Esophagus muscularis mucosa (tissue), 4 donors: ENCODE measurements around the gene NAV3. TPM values are rescaled to one million over a fixed set of nuclear protein-coding genes. Genes with fewer than 3 reads are reported as not detected.

Source experiments
- DNase-seq: peaks from one replicate; pipeline ENCODE4 v3.0.0-alpha.2; 2017; ENCODE audit errors: extremely low spot score
- H3K27ac ChIP-seq, 4 donors: fragments of 200-600 bp; sonication (generic); replicated peaks in 1 of 4; 1 replicate in 3 of 4; 2 replicates in 1 of 4; pipeline ENCODE4 v1.5.1; 2016 to 2019; ENCODE audit warnings: mild to moderate bottlenecking in 1 of 4
- H3K27me3 ChIP-seq, 4 donors: fragments of 200-600 bp; sonication (generic); one replicate each; pipeline versions ENCODE4 v1.5.1 to v1.6.0; 2016 to 2019
- H3K36me3 ChIP-seq, 4 donors: fragments of 200-600 bp; sonication (generic); one replicate each; pipeline ENCODE4 v1.5.1; 2016 to 2019
- H3K4me1 ChIP-seq, 4 donors: fragments of 200-600 bp; sonication (generic); one replicate each; pipeline ENCODE4 v1.5.1; 2016 to 2019
- H3K4me3 ChIP-seq, 4 donors: fragments of 200-600 bp; sonication (generic); 1 replicate in 2 of 4; 2 replicates in 2 of 4; pipeline ENCODE4 v1.5.1; 2016 to 2019; ENCODE audit warnings: mild to moderate bottlenecking in 4 of 4, moderate library complexity in 1 of 4
- H3K9me3 ChIP-seq, 4 donors: fragments of 200-600 bp; sonication (generic); 1 replicate in 3 of 4; 2 replicates in 1 of 4; pipeline ENCODE4 v1.5.1; 2016 to 2019
- CTCF ChIP-seq, 3 experiments: fragments of 200-600 bp in 2 of 3; fragments of 450-650 bp in 1 of 3; sonication (generic) in 2 of 3; IDR thresholded peaks; one replicate each; pipeline ENCODE4 v1.5.1; 2017 to 2019; ENCODE audit warnings: antibody characterized with exemption in 3 of 3, mild to moderate bottlenecking in 2 of 3, moderate library complexity in 1 of 3
- EP300 ChIP-seq: sonication (generic); formaldehyde crosslinking; IDR thresholded peaks from one replicate; pipeline ENCODE4 v1.6.1; 2017; ENCODE audit warnings: antibody characterized with exemption
- POLR2A ChIP-seq: fragments of 450-650 bp; IDR thresholded peaks from one replicate; pipeline ENCODE4 v1.6.1; 2017; ENCODE audit warnings: antibody characterized with exemption, moderate library complexity, mild to moderate bottlenecking, low read depth
- POLR2AphosphoS5 ChIP-seq, 2 donors: sonication (generic); formaldehyde crosslinking; IDR thresholded peaks; one replicate each; pipeline ENCODE4 v1.6.1; 2017; ENCODE audit warnings: antibody characterized with exemption in 2 of 2
- WGBS: methylation state at CpG from one replicate; pipeline ENCODE4 v1.1.5; 2018; 5-methylcytosine and 5-hydroxymethylcytosine counted together
- intact Hi-C: fragments of 100-400 bp; cut with DNase I; formaldehyde crosslinking; loops from one replicate; pipeline ENCODE4 v1.15.1; 2023
- total RNA-seq, 4 donors: library from RNA; depleted of rRNA; stranded (reverse); fragments of >200 nt; gene quantifications; one replicate each; pipeline versions ENCODE4 v1.1.0 to v1.2.1, GENCODE V29; 2016

NAV3 gene
- total RNA-seq, 4 donors from 2014 or later = 4.3 to 9.6 (median 5.4) TPM

- no peaks in the 10 kb centered on the region for H3K4me1 ChIP-seq
- no peaks in the 10 kb centered on the region for H3K9me3 ChIP-seq
- no peaks in the 10 kb centered on the region for H3K27me3 ChIP-seq
- no peaks in the 10 kb centered on the region for H3K36me3 ChIP-seq
- DNase-seq = no peak
- no peak for TF ChIP-seq EP300
- TF ChIP-seq POLR2A = no peak
- TF ChIP-seq POLR2AphosphoS5 (IDR thresholded peaks at IDR 0.05) = no peak
- TF ChIP-seq CTCF (IDR thresholded peaks at IDR 0.05) = no peak
- intact Hi-C loops = no loop called here
- no peak overlapping the region for H3K4me3 ChIP-seq
- no peak overlapping the region for H3K27ac ChIP-seq
- 27% methylated on average over 2 of the region's 2 CpGs for WGBS
Observed at GRCh38 chr12:77817276-77817675, 13.4 kb upstream of the NAV3 start.

- H3K9me3 ChIP-seq = no peaks in the 10 kb centered on the region
- no peak for DNase-seq
- intact Hi-C loops = no loop called here
- WGBS = 86% methylated on average over 4 of the region's 4 CpGs
- H3K27me3 ChIP-seq = no peaks in the 10 kb centered on the region
- no peak overlapping the region for H3K4me3 ChIP-seq
- TF ChIP-seq EP300 (no peak), CTCF (IDR thresholded peaks at IDR 0.05) (no peak), POLR2AphosphoS5 (IDR thresholded peaks at IDR 0.05) (no peak), POLR2A (no peak)
- no peaks in the 10 kb centered on the region for H3K36me3 ChIP-seq
- no peaks in the 10 kb centered on the region for H3K4me1 ChIP-seq
- H3K27ac ChIP-seq = no peak overlapping the region
Observed at GRCh38 chr12:77818351-77818750, 12.3 kb upstream of the NAV3 start.

GRCh38 chr12:77821699-77822203, 8.9 kb upstream of the NAV3 start:
- H3K36me3 ChIP-seq = no peaks in the 10 kb centered on the region
- no peak overlapping the region for H3K4me3 ChIP-seq
- intact Hi-C loops = no loop called here
- H3K27me3 ChIP-seq = no peaks in the 10 kb centered on the region
- H3K27ac ChIP-seq = no peak overlapping the region
- H3K9me3 ChIP-seq = no peaks in the 10 kb centered on the region
- no peaks in the 10 kb centered on the region for H3K4me1 ChIP-seq
- TF ChIP-seq EP300 (no peak), POLR2A (no peak), POLR2AphosphoS5 (IDR thresholded peaks at IDR 0.05) (no peak), CTCF (IDR thresholded peaks at IDR 0.05) (no peak)
- no peak for DNase-seq
- WGBS = 57% methylated on average over 2 of the region's 2 CpGs

- peak overlapping the region in 1 of 4 donors; percentile 16 for H3K27ac ChIP-seq
- peaks cover 0 to 8% (median 0%) of the 10 kb centered on the region in 4 donors for H3K4me1 ChIP-seq
- intact Hi-C loops = no loop called here
- H3K36me3 ChIP-seq = no peaks in the 10 kb centered on the region
- no peak for DNase-seq
- peak overlapping the region in 2 of 4 donors; percentile 13 to 28 for H3K4me3 ChIP-seq
- no peaks in the 10 kb centered on the region for H3K27me3 ChIP-seq
- 74% methylated on average over 7 of the region's 9 CpGs for WGBS
- no peak for TF ChIP-seq EP300
- TF ChIP-seq POLR2A = no peak
- TF ChIP-seq POLR2AphosphoS5 (IDR thresholded peaks at IDR 0.05) = no peak
- no peak for TF ChIP-seq CTCF (IDR thresholded peaks at IDR 0.05)
- no peaks in the 10 kb centered on the region for H3K9me3 ChIP-seq
Observed at GRCh38 chr12:77833329-77833728, 2.6 kb downstream of the NAV3 start.

- no peaks in the 10 kb centered on the region for H3K27me3 ChIP-seq
- H3K9me3 ChIP-seq = no peaks in the 10 kb centered on the region
- 57% methylated on average over 2 of the region's 2 CpGs for WGBS
- H3K27ac ChIP-seq = no peak overlapping the region
- intact Hi-C loops = no loop called here
- DNase-seq = no peak
- TF ChIP-seq POLR2AphosphoS5 (IDR thresholded peaks at IDR 0.05) = no peak
- TF ChIP-seq EP300 = no peak
- no peak for TF ChIP-seq POLR2A
- no peaks in the 10 kb centered on the region for H3K36me3 ChIP-seq
- H3K4me1 ChIP-seq = peaks cover 0 to 8% (median 0%) of the 10 kb centered on the region in 4 donors
- no peak overlapping the region for H3K4me3 ChIP-seq
Observed at GRCh38 chr12:77834618-77835017, 3.9 kb downstream of the NAV3 start.
